ENCODE data around the gene IFNA1.

The IFNA1 gene

DNA sequence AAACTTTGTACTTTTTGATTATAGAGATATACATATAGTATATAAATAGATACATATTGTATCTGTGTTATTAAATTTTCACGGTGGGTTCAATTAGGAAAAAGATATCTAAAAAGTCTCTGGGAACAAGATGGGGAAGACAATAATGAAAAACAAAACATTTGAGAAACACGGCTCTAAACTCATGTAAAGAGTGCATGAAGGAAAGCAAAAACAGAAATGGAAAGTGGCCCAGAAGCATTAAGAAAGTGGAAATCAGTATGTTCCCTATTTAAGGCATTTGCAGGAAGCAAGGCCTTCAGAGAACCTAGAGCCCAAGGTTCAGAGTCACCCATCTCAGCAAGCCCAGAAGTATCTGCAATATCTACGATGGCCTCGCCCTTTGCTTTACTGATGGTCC lies at the start of gene IFNA1:
TSS of gene IFNA1 (plus strand) at position 301 of the 400 bp plus-strand sequence. CDS start at position 370, 69 bp downstream.
- no peak within 1 kb of the TSS for H3K4me3 ChIP-seq
- H3K27ac ChIP-seq = no peak within 1 kb of the TSS

DNA sequence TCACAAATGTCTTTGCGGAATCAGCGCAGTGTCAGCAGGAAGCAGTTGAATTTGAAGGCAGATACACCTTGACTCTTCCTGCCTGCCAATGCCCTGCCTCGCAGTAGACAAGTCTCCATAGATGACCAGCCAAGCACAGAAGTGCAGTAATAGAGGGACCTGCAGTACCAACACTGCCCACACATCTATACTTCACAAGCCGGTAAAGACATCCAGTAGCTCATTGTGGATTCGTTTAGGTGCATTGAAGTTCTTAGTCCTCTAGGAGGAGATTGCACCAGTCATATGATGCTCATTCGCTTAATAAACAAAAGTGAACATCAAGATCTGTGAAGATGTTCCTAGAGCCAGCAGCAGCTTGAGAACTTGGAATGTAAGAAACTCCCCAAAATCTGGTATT lies 48.0 kb upstream of the IFNA1 start:
- no peak overlapping the region for H3K27ac ChIP-seq
- H3K4me3 ChIP-seq = no peak overlapping the region

DNA sequence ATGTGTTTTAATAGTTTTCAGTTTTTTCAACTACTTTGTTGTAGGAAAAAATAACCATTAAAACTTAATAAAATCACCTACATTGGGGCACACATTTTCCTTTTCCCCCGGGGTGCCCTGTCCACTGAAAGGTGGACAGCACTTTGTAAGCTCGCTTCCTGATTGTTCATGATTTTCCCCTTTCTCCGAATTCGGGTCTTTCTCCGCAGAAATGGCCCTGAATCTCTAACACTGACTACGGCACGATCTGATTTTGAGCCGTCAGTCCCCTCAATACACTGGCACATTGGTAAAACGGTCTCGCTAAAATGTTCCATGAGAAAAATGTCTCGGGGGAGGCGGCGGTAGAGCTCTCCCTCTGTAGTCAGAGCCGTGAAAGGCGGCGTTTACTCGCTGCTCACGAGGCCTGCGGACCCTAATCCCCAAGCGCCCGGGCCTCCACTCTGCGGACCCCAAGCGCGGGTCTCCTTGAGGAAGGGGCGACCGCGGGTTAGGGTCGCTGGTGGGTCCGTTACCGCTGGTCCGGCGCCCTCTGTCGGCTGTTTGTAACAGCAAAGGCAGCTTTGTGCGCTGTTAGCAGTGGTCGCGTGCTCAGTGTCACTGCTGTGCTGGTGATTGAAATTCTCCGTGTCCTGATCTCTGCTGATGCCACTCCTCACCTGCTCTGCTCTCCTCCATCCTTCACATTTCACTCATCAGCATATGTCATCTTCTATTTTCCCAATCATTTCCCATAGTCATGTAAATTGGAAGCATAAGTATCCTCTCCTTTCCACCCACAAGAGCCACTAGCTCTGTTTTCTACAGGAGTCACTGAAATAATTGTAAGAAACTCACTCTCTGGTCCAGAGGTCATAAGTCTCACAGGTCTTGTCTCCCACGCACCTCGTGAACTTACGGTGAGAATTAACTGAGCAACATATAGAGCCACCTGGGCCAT lies 44.2 kb upstream of the IFNA1 start:
- Histone ChIP-seq H3K27ac (no peak overlapping the region), H3K4me3 (peak overlapping the region in 6 of 7 experiments; percentile 4 to 37 (median 20))

DNA sequence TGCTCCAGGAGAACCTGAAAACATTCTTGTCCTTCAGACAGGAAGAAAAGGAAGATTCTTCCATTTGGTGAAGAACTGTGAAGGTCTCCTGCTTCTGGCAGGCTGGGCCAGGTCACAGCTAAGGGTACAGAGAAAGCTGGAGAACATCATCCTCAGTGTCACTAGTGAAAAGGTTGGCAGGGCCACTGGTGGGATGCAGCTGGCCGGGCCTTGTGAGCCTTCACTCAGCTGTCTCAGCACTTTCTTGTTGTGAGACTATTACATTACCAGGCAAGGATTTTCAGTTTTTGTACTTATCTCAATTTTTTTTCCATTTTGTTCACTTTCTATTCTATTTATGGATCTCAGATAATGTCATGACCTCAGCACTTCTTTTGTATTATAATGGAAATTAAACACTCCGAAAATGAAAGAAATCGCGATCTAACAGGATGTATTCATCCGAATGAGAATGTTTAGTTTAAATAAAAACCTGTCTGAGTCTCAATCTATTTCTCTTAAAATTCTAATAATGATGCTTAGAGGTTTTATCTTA lies 41.2 kb upstream of the IFNA1 start:
- H3K27ac ChIP-seq = no peak overlapping the region
- no peak overlapping the region for H3K4me3 ChIP-seq

DNA sequence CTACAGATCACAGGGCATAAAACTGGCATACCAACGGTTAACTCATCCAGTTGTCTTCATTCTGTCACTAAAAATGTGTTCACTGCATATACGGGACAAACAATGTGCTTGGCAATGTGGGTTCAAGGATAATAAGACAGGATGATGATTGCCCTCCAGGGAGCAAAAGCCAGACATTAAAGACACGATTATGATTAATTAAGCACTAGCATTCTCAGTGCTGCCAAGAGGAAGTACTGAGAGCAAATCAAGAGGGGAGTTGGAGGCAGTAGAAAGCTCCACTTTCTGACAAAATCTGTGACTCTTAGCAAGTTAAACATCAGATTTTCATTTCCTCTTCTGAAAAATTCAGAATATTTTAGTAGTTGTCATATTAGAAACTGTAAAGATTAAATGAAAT lies 40.3 kb upstream of the IFNA1 start:
- Histone ChIP-seq H3K27ac (no peak overlapping the region), H3K4me3 (no peak overlapping the region)

DNA sequence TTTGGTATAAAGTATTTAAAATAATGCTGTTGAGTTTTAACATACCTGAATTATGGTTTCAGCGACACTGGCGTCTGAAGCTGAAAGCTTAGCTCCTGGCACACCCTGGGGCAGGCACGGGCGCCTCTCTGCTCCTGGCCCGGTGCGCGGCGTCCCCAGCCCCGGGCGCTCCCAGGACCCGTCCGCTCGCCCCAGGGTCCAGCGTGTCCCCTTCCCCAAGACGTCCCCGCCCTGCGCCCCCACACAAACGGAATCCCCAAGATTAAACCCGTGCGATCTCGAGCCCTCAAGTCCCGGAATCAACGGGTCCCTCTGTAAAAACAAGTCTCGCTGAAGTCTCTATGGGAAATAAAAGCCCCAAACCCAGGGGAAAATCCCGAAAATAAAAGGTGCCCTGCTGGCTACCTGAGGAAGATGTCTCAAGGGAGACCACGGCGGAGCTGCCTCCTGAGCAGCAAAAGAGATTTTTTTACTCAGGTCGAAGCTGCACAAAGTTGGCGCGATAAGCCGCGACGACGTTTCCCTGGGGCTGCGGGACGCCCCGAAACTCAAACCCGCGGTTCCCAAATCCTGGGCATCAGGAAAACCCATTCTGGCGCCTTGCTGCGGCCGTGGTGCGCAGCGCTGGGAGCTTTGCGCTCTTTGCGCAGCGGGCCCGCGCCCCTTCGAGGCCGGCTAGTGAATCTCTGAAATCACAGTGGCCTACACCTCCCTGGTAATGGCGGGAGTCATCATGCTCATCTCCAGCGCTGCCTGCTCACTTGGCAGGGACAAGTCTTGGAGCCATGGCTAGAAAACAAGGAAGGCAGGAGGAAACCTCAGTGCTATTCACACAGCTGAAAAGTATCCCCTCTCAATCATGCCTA lies 37.6 kb upstream of the IFNA1 start:
- peak overlapping the region in 4 of 7 experiments; percentile 3 to 23 (median 9) for H3K4me3 ChIP-seq
- H3K27ac ChIP-seq = no peak overlapping the region

DNA sequence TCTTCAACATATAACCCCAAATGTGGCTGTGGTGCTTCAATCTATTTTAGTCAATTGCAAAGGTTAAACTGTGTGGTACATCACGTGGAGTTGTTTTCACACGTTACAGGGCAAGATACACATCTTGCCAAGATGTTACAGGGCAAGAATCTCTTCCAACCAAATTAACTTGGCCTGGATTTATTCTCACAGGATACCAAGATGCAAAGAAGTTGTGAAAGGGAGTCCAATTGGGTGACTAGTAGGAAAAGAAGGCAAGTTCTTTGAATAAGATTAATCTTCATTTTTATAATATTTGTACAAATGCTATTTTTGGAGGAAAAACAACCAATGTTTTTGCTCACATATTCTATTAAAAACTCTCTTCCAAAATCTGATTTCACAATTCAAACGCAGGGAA lies 36.1 kb upstream of the IFNA1 start:
- H3K27ac ChIP-seq = no peak overlapping the region
- no peak overlapping the region for H3K4me3 ChIP-seq

DNA sequence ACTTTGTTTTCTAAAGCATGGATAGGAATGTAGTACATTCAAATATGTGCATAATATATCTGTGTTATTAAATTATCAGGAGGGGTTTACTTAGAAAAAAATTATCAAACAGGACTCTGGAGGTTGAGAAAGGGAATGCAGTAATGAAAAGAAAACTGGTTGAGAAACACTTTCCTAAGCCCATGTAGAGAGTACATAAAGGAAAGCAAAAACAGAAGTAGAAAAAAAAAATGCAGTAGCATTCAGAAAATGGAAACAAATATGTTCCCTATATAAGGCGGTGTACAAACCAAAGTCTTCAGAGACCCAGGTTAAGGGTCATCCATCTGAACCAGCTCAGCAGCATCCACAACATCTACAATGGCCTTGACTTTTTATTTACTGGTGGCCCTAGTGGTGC lies 31.4 kb upstream of the IFNA1 start, which contains the start of gene IFNA8:
TSS of gene IFNA8 (plus strand) at position 301 of the 400 bp plus-strand sequence. CDS start at position 361, 60 bp downstream.
- no peak within 1 kb of the TSS for H3K27ac ChIP-seq

DNA sequence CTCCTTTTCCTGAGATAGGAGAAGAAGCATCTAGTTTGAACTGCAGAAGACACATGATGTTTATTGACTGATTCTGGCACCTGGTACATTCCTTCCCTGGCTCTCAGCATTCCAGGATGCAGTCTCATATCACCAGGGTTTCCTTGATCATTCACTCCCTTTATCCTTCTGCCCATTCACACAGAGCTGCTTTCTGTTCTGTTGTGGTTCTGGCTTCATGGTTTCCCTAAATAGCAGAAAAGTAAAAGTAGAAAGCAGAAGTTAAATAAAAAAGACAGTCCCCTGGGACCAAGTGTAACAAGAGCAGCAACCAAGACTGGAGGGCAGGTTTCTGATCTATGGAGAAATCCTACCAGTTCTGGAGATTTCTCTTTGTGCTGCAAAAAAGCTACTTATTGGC lies 28.1 kb upstream of the IFNA1 start:
- Histone ChIP-seq H3K4me3 (no peak overlapping the region), H3K27ac (no peak overlapping the region)

More for the DNA sequence above, 31.4 kb upstream of the IFNA1 start, which contains the start of gene IFNA8:
- no peak within 1 kb of the TSS for H3K4me3 ChIP-seq

DNA sequence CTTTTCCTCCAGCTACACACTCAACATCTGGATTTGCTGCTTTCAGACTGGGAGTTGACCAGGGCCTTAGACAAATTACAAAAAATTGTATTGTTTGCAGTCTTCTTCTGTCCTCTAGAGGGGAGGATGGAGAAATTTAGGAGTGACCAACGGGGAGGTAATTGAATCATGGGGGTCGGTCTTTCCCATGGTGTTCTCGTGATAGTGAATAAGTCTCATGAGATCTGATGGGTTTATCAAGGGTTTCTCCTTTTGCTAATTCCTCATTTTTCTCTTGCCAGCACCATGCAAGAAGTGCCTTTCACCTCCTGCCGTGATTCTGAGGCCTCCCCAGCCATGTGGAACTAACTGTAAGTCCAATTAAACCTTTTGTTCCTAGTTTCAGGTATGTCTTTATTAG lies 27.1 kb upstream of the IFNA1 start:
- H3K27ac ChIP-seq = no peak overlapping the region
- H3K4me3 ChIP-seq = no peak overlapping the region

DNA sequence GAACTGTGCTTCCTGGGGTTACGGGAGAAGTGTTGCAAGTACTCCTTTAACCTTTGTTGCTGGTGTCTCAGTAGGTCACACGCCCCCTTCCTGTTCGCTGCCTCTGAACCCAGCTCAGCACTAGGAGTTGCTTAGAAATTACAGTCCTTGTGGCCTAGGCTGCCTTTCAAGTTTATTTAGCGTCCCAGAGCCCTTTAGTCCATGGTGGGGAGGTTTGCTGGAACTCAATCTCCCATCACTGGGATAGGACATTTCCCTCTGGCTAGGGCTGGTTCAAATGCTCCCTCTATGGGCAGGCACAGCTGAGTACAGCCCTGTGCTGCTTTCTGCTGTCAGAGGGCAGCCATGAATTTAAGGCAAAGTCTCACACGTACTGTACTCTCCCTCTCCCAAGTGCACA lies 26.6 kb upstream of the IFNA1 start:
- Histone ChIP-seq H3K4me3 (no peak overlapping the region), H3K27ac (no peak overlapping the region)

DNA sequence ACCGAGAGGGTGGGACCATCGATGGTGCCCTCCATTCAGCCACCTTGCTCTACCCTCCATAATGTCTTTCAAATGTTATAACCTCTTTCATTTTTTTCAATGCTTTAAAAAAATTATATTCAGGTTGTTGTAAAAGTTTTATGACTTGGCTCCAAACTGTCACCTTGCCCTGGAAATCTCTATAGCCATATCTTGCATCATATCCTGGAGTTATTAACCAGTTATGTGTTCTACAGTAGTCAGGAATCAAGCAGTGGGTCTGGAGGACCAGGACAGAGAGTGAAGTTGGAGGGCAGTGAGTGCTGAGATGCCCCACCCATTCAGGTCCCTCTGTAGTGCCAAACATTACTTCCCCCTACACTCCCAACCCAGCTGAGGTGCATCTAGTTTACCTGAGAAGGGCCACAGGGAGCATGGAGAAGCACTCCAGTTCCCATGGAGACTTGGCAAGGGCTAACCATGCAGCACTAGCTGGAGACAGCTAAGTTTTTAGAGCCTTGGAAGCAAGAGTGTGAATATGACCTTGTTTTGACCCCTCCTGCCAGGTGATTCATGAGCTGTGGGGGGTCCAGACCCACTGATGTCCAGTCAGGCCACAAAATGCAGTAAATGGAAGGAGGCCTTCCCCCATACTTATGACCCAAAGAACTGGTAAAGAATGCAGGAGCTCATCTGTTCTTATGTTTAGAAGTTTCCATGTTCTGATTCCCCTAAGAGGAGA lies 25.9 kb upstream of the IFNA1 start:
- no peak overlapping the region for H3K27ac ChIP-seq
- no peak overlapping the region for H3K4me3 ChIP-seq

DNA sequence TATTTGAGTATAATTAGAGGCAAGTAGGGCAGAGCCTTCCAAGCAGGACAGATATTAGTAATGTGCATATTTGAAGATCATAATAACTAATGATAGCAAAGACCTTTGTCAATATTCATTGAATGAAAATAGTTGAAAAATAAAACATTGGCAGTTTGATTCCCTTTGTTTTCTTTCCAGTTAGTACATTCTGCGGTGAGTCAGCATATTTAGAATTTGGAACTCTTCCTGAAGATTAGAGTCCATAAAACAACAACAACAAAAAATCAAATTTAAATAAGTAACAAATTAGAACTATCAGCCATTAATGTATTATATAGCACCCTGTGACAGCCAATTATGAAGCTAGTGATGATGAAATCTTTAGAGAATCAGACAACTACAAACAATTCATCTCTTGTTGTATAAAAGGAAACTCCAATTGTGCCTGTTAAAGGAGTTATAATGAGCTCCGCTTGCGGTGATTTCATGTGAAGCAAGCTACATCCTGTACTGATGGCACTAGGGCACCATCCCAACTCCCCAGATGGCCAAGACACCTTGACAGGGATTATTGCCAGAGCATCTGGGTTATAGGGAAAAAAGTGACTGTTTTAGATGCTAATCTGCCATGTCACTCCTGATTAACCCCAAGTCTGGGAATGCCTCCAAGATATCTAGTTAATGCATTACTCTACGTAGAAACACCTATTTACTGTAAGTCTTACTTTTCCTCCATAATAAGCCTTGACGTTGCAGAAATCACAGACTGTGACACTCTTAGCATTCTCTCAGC lies 24.6 kb upstream of the IFNA1 start:
- H3K27ac ChIP-seq = no peak overlapping the region

DNA sequence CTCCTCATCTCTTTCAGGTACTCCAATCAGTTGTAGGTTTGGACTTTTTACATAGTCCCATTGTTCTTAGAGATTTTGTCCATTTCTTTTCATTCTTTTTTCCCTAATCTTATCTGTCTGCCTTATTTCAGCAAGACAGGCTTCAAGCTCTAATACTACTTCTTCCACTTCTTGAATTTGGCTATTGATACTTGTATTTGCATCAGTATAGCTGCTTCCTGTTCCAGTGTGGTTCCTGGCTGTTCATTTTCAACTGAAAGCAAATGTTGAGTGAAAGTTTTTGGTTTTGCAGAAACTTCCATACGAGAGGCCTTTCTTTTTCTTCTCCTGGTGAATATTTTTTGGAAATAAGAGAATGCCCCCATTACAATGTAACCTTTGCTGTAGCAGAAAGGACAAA lies 12.0 kb upstream of the IFNA1 start:
- Histone ChIP-seq H3K27ac (no peak overlapping the region), H3K4me3 (no peak overlapping the region)

More for the DNA sequence above, 24.6 kb upstream of the IFNA1 start:
- no peak overlapping the region for H3K4me3 ChIP-seq

DNA sequence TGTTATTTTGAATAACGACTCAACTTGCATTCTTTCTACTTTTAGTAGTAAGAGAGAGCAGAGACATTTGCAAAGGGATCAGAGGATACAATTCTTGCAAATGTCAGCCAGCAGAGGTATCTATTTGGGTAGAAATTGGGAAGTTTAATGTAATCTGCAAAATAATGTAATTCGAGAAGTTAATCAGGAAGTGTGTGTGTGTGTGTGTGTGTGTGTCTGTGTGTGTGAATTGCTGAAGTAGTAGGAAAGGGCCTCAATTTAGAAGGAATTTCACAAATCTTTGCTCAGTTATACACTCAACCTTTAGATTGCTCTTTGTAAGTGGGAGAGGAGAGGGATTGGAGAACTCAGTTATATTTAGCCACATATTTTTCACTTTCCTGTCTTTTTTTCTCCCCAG lies 11.0 kb upstream of the IFNA1 start:
- no peak overlapping the region for H3K4me3 ChIP-seq
- no peak overlapping the region for H3K27ac ChIP-seq

DNA sequence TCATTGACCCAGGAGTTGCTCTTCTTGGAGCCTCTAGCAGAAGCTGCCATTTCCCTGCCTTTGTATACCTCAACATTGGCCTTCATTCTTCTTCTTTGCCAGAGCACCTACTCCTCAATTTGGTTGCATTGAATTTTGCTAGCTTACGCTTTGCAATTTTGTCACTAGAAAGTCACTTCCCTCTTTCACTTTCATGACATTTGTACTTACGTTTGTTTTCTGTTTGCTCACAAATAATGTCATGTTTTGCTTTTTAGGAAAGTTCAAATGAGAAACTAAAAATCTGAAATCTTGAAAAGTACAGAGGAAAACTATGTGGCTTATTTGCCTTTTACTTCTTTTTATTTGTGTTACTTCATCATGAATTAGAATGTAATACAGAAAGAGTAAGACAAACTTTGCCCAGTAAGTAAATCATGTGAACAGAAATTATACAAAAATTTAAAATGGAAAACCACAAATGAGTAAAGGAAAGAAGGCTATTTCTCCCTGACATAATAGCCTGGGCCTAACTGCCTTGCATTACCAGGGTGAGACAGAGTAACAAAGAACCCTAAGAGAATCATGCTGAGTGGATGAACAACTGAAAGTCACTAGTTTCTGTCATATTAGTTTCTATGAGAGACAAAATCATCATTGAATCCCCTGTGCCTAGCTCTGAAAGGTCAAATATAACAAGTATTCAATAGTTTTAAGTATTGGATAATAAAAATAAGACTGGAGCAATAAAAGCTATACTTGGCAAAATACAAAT lies 7.4 kb upstream of the IFNA1 start:
- no peak overlapping the region for H3K27ac ChIP-seq
- H3K4me3 ChIP-seq = no peak overlapping the region

DNA sequence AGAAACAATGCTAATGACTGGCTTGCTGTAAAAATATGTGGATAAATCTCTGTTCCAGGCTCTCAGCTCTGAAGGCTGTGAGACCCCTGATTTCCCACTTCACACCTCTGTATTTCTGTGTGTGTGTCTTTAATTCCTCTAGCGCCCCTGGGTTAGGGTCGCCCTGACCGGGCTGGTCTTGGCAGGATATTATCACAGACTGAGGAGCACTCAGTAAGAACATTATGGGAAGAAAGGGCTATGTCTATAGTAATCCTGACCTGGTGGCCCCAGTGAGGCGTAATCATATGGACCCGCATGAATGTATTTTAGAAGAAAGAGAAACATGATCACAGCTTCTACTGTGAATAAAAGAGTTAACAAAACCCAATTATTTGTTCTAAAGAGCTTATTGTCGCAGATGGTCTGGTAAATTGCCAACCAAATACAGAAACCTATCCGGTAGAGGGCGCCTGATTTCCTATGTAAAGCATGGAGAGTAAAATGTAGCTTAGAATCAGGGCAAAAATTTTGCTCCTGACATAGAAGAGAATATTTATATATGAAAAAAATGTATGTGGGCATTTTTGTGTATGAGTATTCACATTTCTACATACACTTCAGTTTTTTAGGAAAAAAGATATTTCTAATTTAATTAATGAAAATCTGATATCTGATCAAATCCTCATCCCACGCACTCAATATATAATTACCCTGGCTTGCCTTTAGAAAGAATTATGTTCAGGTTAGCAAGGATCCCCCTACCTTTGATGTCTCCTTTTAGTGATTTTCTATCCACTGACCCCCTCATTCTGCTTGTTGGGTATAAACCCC lies 5.8 kb upstream of the IFNA1 start:
- H3K27ac ChIP-seq = no peak overlapping the region
- no peak overlapping the region for H3K4me3 ChIP-seq
